Osteocyte (in vitro differentiated cells): ENCODE results near the gene ART3. TPM values are rescaled to one million over a fixed set of nuclear protein-coding genes. Genes with fewer than 3 reads are reported as not detected.
"Not testable (repeated sequence)": the region's sequence is repeated elsewhere in the genome, so short reads cannot be mapped to it uniquely, and the experiment has no call there.

ENCODE experiments used
- DNase-seq: peaks from one replicate; pipeline ENCODE4 v3.0.0; 2021; ENCODE audit warnings: mixed read lengths; ENCODE audit not compliant: unreplicated experiment; ENCODE audit errors: extremely low spot score
- H3K27ac Mint-ChIP-seq: one replicate; pipeline ENCODE4 v1.8.0; 2021; ENCODE audit warnings: mild to moderate bottlenecking, mixed read lengths; ENCODE audit not compliant: unreplicated experiment
- H3K27me3 Mint-ChIP-seq: one replicate; pipeline ENCODE4 v1.8.0; 2021; ENCODE audit warnings: mixed read lengths; ENCODE audit not compliant: unreplicated experiment
- H3K36me3 Mint-ChIP-seq: one replicate; pipeline ENCODE4 v1.8.0; 2021; ENCODE audit warnings: mixed read lengths; ENCODE audit not compliant: unreplicated experiment
- H3K4me1 Mint-ChIP-seq: one replicate; pipeline ENCODE4 v1.8.0; 2021; ENCODE audit warnings: mixed read lengths; ENCODE audit not compliant: unreplicated experiment
- H3K4me3 Mint-ChIP-seq: one replicate; pipeline ENCODE4 v1.8.0; 2021; ENCODE audit warnings: mild to moderate bottlenecking, moderate library complexity, mixed read lengths; ENCODE audit not compliant: unreplicated experiment
- H3K9me3 Mint-ChIP-seq: one replicate; pipeline ENCODE4 v1.8.0; 2021; ENCODE audit warnings: mixed read lengths; ENCODE audit not compliant: unreplicated experiment
- total RNA-seq: library from RNA; stranded (reverse); gene quantifications from 2 replicates; pipeline ENCODE4 v1.2.1, GENCODE V29; 2021
- TF ChIP-seq, protein P1 (sequence below): fragments of 200-600 bp; sonication (generic); IDR thresholded peaks from 2 replicates; pipeline ENCODE4 v1.5.0; 2021; ENCODE audit warnings: antibody characterized with exemption, mild to moderate bottlenecking, moderate library complexity

Gene ART3
- total RNA-seq, 1 donor from 2014 or later, result not detected

DNA sequence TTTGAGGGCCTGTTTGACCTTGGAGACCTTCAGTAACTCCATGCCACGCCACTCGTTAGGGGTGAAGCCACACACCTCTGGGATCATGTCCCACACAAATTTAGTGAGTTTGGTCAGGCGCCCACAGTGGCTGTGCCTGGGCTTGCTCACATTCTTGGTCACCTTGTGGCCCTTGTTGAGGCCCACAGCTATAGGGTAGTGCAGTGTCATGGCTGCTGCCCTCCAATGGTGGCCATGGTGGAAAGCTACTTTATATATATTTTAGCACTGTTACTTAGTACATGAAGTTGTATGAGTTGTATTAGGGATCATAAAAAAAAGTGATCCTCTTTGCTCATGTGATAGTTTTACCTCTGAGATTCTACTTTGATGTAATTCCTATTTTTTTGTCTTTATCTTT, 37.7 kb upstream of the ART3 start:
- no peaks in the 10 kb centered on the region for H3K36me3 Mint-ChIP-seq
- no peak for DNase-seq
- no peak overlapping the region for H3K4me3 Mint-ChIP-seq
- H3K27me3 Mint-ChIP-seq, result peaks cover 42% of the 10 kb centered on the region
- H3K27ac Mint-ChIP-seq, result no peak overlapping the region
- no peaks in the 10 kb centered on the region for H3K4me1 Mint-ChIP-seq
- TF ChIP-seq, protein P1, sequence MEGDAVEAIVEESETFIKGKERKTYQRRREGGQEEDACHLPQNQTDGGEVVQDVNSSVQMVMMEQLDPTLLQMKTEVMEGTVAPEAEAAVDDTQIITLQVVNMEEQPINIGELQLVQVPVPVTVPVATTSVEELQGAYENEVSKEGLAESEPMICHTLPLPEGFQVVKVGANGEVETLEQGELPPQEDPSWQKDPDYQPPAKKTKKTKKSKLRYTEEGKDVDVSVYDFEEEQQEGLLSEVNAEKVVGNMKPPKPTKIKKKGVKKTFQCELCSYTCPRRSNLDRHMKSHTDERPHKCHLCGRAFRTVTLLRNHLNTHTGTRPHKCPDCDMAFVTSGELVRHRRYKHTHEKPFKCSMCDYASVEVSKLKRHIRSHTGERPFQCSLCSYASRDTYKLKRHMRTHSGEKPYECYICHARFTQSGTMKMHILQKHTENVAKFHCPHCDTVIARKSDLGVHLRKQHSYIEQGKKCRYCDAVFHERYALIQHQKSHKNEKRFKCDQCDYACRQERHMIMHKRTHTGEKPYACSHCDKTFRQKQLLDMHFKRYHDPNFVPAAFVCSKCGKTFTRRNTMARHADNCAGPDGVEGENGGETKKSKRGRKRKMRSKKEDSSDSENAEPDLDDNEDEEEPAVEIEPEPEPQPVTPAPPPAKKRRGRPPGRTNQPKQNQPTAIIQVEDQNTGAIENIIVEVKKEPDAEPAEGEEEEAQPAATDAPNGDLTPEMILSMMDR, result no peak
- no peaks in the 10 kb centered on the region for H3K9me3 Mint-ChIP-seq

DNA sequence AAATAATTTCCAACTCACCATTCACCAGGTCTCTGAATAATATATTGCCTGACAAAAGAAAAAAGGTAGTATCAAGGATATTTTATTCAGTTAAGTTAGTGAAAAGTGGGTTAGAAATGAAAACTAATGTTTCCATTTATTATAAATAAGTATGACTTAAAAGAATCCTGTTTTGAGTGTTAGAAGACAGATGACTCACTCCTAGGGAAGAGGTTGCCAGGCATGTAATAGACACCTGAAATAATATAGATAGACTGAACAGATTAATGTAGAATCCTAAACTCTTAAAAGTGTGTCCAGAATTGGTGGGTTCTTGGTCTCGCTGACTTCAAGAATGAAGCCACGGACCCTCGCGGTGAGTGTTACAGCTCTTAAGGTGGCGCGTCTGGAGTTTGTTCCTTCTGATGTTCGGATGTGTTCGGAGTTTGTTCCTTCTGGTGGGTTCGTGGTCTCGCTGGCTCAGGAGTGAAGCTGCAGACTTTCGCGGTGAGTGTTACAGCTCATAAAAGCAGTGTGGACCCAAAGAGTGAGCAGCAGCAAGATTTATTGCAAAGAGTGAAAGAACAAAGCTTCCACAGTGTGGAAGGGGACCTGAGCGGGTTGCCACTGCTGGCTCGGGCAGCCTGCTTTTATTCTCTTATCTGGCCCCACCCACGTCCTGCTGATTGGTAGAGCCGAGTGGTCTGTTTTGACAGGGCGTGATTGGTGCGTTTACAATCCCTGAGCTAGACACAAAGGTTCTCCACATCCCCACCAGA, 32.1 kb upstream of the ART3 start:
- not testable (repeated sequence) for H3K9me3 Mint-ChIP-seq, H3K27ac Mint-ChIP-seq, DNase-seq, H3K36me3 Mint-ChIP-seq, H3K4me1 Mint-ChIP-seq, H3K4me3 Mint-ChIP-seq
- H3K27me3 Mint-ChIP-seq, result peaks cover 15% of the 10 kb centered on the region

DNA sequence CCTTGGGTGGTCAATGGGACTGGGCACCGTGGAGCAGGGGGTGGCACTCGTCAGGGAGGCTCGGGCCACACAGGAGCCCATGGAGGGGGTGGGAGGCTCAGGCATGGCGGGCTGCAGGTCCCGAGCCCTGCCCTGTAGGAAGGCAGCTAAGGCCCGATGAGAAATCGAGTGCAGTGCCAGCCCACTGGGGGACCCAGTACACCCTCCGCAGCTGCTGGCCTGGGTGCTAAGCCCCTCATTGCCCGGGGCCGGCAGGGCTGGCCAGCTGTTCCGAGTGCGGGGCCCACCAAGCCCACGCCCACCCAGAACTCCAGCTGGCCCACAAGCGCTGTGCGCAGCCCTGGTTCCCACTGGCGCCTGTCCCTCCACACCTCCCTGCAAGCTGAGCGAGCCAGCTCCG, 31.2 kb upstream of the ART3 start:
- not testable (repeated sequence) for DNase-seq, H3K36me3 Mint-ChIP-seq, H3K27ac Mint-ChIP-seq, H3K4me3 Mint-ChIP-seq, H3K9me3 Mint-ChIP-seq, H3K4me1 Mint-ChIP-seq
- peaks cover 21% of the 10 kb centered on the region for H3K27me3 Mint-ChIP-seq

DNA sequence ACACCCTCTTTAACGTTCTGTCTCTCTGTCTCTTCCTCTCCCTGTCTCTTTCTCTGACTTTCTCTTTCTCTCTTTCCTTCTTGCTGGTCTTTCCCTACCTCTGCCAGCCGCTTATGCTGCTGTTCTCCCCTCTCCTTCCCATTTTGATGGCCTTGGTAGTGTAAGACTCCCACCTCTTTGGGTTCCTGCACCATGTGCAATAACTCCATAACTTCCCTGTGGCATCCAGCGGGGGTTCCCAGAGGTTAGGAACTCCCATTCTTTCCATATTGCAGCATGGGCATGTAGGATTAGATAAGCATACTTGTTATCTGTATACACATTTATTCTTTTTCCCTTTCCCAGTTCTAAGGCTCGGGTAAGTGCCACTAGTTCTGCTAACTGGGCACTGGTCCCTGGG, 29.8 kb upstream of the ART3 start:
- DNase-seq, H3K36me3 Mint-ChIP-seq, H3K4me3 Mint-ChIP-seq, H3K4me1 Mint-ChIP-seq, H3K9me3 Mint-ChIP-seq, H3K27ac Mint-ChIP-seq: not testable (repeated sequence)
- peaks cover 25% of the 10 kb centered on the region for H3K27me3 Mint-ChIP-seq

DNA sequence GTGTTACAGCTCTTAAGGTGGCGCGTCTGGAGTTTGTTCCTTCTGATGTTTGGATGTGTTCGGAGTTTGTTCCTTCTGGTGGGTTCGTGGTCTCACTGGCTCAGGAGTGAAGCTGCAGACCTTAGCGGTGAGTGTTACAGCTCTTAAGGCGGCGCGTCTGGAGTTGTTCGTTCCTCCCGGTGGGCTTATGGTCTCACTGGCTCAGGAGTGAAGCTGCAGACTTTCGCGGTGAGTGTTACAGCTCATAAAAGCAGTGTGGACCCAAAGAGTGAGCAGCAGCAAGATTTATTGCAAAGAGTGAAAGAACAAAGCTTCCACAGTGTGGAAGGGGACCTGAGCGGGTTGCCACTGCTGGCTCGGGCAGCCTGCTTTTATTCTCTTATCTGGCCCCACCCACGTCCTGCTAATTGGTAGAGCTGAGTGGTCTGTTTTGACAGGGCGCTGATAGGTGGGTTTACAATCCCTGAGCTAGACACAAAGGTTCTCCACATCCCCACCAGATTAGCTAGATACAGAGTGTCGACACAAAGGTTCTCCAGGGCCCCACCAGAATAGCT, 24.6 kb upstream of the ART3 start:
- H3K4me1 Mint-ChIP-seq, H3K36me3 Mint-ChIP-seq, H3K4me3 Mint-ChIP-seq, H3K27ac Mint-ChIP-seq, DNase-seq, H3K9me3 Mint-ChIP-seq: not testable (repeated sequence)
- peaks cover 20% of the 10 kb centered on the region for H3K27me3 Mint-ChIP-seq

DNA sequence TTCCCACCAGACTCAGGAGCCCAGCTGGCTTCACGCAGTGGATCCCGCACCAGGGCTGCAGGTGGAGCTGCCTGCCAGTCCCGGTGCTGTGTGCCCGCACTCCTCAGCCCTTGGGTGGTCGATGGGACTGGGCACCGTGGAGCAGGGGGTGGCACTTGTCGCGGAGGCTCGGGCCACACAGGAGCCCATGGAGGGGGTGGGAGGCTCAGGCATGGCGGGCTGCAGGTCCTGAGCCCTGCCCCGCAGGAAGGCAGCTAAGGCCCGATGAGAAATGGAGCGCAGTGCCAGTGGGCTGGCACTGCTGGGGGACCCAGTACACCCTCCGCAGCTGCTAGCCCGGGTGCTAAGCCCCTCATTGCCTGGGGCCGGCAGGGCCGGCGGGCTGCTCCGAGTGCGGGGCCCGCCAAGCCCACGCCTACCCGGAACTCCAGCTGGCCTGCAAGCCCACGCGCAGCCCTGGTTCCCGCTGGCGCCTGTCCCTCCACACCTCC, 23.9 kb upstream of the ART3 start:
- DNase-seq, H3K4me3 Mint-ChIP-seq, H3K4me1 Mint-ChIP-seq, H3K36me3 Mint-ChIP-seq, H3K27ac Mint-ChIP-seq, H3K9me3 Mint-ChIP-seq: not testable (repeated sequence)
- peaks cover 26% of the 10 kb centered on the region for H3K27me3 Mint-ChIP-seq

DNA sequence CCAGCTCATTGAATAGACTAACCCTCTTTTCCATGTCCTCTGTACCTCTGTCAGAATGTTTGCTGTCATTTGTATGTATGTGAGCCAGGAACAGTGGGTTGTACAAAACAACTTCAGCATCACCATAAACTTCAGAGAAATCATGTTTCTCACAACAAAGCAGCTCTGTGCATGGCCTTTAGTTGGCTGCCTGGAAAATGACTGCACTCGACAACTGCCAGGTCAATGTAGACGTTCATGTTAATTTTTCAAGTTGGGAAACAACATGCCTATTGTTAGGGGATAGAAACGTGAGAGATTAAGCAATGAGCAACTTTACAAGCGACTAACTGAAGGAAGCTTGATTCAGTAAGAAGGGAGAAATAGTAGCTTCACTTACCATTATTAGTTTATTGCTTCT, 20.8 kb upstream of the ART3 start:
- TF ChIP-seq, protein P1, result no peak
- Mint-ChIP-seq H3K4me1 (no peaks in the 10 kb centered on the region), H3K4me3 (no peak overlapping the region), H3K9me3 (no peaks in the 10 kb centered on the region), H3K27ac (no peak overlapping the region), H3K36me3 (no peaks in the 10 kb centered on the region), H3K27me3 (peaks cover 46% of the 10 kb centered on the region)
- no peak for DNase-seq
